H9 (cell line): ENCODE data around the gene ACSM5. TPM values are rescaled to one million over a fixed set of nuclear protein-coding genes. Genes with fewer than 3 reads are reported as not detected.

Experiments used
- DNase-seq: peaks from one replicate; pipeline ENCODE4 v3.0.0-alpha.2; 2017
- H2AFZ ChIP-seq: one replicate; pipeline ENCODE4 v1.6.1; 2013; ENCODE audit warnings: mild to moderate bottlenecking, low read length, control low read depth, moderate library complexity
- H2AK5ac ChIP-seq: 2 replicates; pipeline ENCODE4 v1.6.1; 2013; ENCODE audit warnings: low read length, control low read depth, mixed read lengths; ENCODE audit not compliant: insufficient read length
- H2BK120ac ChIP-seq: one replicate; pipeline ENCODE4 v1.6.1; 2013; ENCODE audit warnings: low read depth, mild to moderate bottlenecking, low read length, control low read depth, inconsistent platforms; ENCODE audit not compliant: poor library complexity, severe bottlenecking
- H2BK12ac ChIP-seq: 2 replicates; pipeline ENCODE4 v1.6.1; 2013; ENCODE audit warnings: low read length, control low read depth, mixed read lengths, low read depth; ENCODE audit not compliant: insufficient read length
- H2BK15ac ChIP-seq: 2 replicates; pipeline ENCODE4 v1.6.1; 2013; ENCODE audit warnings: low read depth, low read length, control low read depth
- H2BK20ac ChIP-seq: one replicate; pipeline ENCODE4 v1.6.1; 2013; ENCODE audit warnings: low read depth, mild to moderate bottlenecking, low read length, control low read depth, inconsistent platforms; ENCODE audit not compliant: poor library complexity, severe bottlenecking
- H2BK5ac ChIP-seq: 2 replicates; pipeline ENCODE4 v1.6.1; 2013; ENCODE audit warnings: low read length, control low read depth, mixed read lengths; ENCODE audit not compliant: insufficient read length
- H3K14ac ChIP-seq: 2 replicates; pipeline ENCODE4 v1.6.1; 2013; ENCODE audit warnings: low read length, control low read depth; ENCODE audit not compliant: insufficient read depth
- H3K18ac ChIP-seq: 2 replicates; pipeline ENCODE4 v1.6.1; 2013; ENCODE audit warnings: low read depth, mild to moderate bottlenecking, mixed read lengths, low read length, control low read depth; ENCODE audit not compliant: insufficient read length
- H3K23ac ChIP-seq: 2 replicates; pipeline ENCODE4 v1.6.1; 2013; ENCODE audit warnings: low read length, control low read depth, mixed read lengths, low read depth; ENCODE audit not compliant: insufficient read length
- H3K23me2 ChIP-seq: 2 replicates; pipeline ENCODE4 v1.6.1; 2013; ENCODE audit warnings: low read depth, mild to moderate bottlenecking, mixed read lengths, low read length, control low read depth; ENCODE audit not compliant: insufficient read length, poor library complexity, severe bottlenecking
- H3K27ac ChIP-seq: 2 replicates; pipeline ENCODE4 v1.5.1; 2013; ENCODE audit warnings: low read length, control low read depth, mixed read lengths, low read depth; ENCODE audit not compliant: insufficient read length
- H3K27me3 ChIP-seq: 2 replicates; pipeline ENCODE4 v1.6.1; 2013; ENCODE audit warnings: low read length, control low read depth, inconsistent platforms; ENCODE audit not compliant: insufficient read depth
- H3K4ac ChIP-seq: 2 replicates; pipeline ENCODE4 v1.6.1; 2013; ENCODE audit warnings: low read depth, mild to moderate bottlenecking, control low read depth, inconsistent platforms, low read length, moderate library complexity
- H3K4me1 ChIP-seq: 2 replicates; pipeline ENCODE4 v1.6.1; 2013; ENCODE audit warnings: low read length, control low read depth, inconsistent platforms; ENCODE audit not compliant: insufficient read depth
- H3K4me2 ChIP-seq: 2 replicates; pipeline ENCODE4 v1.6.1; 2013; ENCODE audit warnings: low read length, control low read depth, mixed read lengths; ENCODE audit not compliant: insufficient read length, insufficient read depth
- H3K56ac ChIP-seq: 2 replicates; pipeline ENCODE4 v1.6.1; 2013; ENCODE audit warnings: low read depth, mild to moderate bottlenecking, mixed read lengths, low read length, control low read depth; ENCODE audit not compliant: insufficient read length
- H3K79me1 ChIP-seq: 2 replicates; pipeline ENCODE4 v1.6.1; 2013; ENCODE audit warnings: low read depth, mild to moderate bottlenecking, moderate library complexity, low read length, control low read depth, inconsistent platforms; ENCODE audit not compliant: insufficient read depth, poor library complexity, severe bottlenecking
- H3K79me2 ChIP-seq: 2 replicates; pipeline ENCODE4 v1.6.1; 2013; ENCODE audit warnings: low read length, control low read depth, inconsistent platforms; ENCODE audit not compliant: insufficient read depth
- H3K9ac ChIP-seq: 2 replicates; pipeline ENCODE4 v1.6.1; 2013; ENCODE audit warnings: low read length, control low read depth, mixed read lengths; ENCODE audit not compliant: insufficient read length; ENCODE audit errors: extremely low read depth
- H3K9me3 ChIP-seq: one replicate; pipeline ENCODE4 v1.6.1; 2013; ENCODE audit warnings: low read depth, low read length, inconsistent platforms; ENCODE audit not compliant: control insufficient read depth
- H3T11ph ChIP-seq: one replicate; pipeline ENCODE4 v1.6.1; 2013; ENCODE audit warnings: mild to moderate bottlenecking, low read length, control low read depth, inconsistent platforms
- H4K20me1 ChIP-seq: one replicate; pipeline ENCODE4 v1.6.1; 2013; ENCODE audit not compliant: control insufficient read depth, insufficient read length, insufficient read depth
- H4K5ac ChIP-seq: 2 replicates; pipeline ENCODE4 v1.6.1; 2013; ENCODE audit warnings: low read depth, mild to moderate bottlenecking, mixed read lengths, low read length, control low read depth; ENCODE audit not compliant: insufficient read length
- H4K8ac ChIP-seq: replicated peaks from 2 replicates; pipeline ENCODE4 v1.6.1; 2013; ENCODE audit warnings: low read length, control low read depth, mixed read lengths, low read depth; ENCODE audit not compliant: insufficient read length
- H4K91ac ChIP-seq: 2 replicates; pipeline ENCODE4 v1.6.1; 2013; ENCODE audit warnings: low read depth, mild to moderate bottlenecking, moderate library complexity, mixed read lengths, low read length, control low read depth; ENCODE audit not compliant: insufficient read length
- H3K27ac Mint-ChIP-seq, 3 experiments: 2 replicates in 2 of 3; 3 replicates in 1 of 3; pipeline ENCODE4 v1.8.0; 2020 to 2021; ENCODE audit warnings: mixed read lengths in 3 of 3, mild to moderate bottlenecking in 1 of 3, moderate library complexity in 1 of 3
- H3K27me3 Mint-ChIP-seq: 2 replicates; pipeline ENCODE4 v1.8.0; 2021; ENCODE audit warnings: low read depth, mild to moderate bottlenecking, moderate library complexity, mixed read lengths
- H3K36me3 Mint-ChIP-seq, 3 experiments: 2 replicates in 2 of 3; 3 replicates in 1 of 3; pipeline ENCODE4 v1.8.0; 2020 to 2021; ENCODE audit warnings: low read depth in 3 of 3, mixed read lengths in 3 of 3; ENCODE audit not compliant: insufficient read depth in 1 of 3
- H3K4me1 Mint-ChIP-seq, 2 experiments: 2 replicates each; pipeline ENCODE4 v1.8.0; 2020; ENCODE audit warnings: mixed read lengths in 2 of 2
- H3K4me3 Mint-ChIP-seq, 2 experiments: 2 replicates in 1 of 2; 3 replicates in 1 of 2; pipeline ENCODE4 v1.8.0; 2020 to 2021; ENCODE audit warnings: mild to moderate bottlenecking in 2 of 2, mixed read lengths in 2 of 2, moderate library complexity in 1 of 2
- H3K9me3 Mint-ChIP-seq, 2 experiments: 2 replicates in 1 of 2; 3 replicates in 1 of 2; pipeline ENCODE4 v1.8.0; 2020; ENCODE audit warnings: mild to moderate bottlenecking in 2 of 2, mixed read lengths in 2 of 2, moderate library complexity in 1 of 2
- WGBS: extraction: QIAGEN DNeasy Blood & Tissue Kit; methylation state at CpG from one replicate; pipeline ENCODE4 v1.1.7; 2013; ENCODE audit warnings: missing lambda C conversion rate, low lambda C conversion rate, mixed read lengths; ENCODE audit not compliant: insufficient read length; ENCODE audit errors: extremely low coverage; 5-methylcytosine and 5-hydroxymethylcytosine counted together
- total RNA-seq: library from RNA; stranded (reverse); gene quantifications from 2 replicates; pipeline ENCODE4 v1.2.1, GENCODE V29; 2021
- TF ChIP-seq, protein P1 (sequence below): fragments of 200-600 bp; sonication (generic); conservative IDR thresholded peaks from 3 replicates; pipeline ENCODE4 v1.8.0; 2021; ENCODE audit warnings: antibody characterized with exemption, mild to moderate bottlenecking

Gene ACSM5
- total RNA-seq, 1 experiment from 2014 or later = not detected

DNA sequence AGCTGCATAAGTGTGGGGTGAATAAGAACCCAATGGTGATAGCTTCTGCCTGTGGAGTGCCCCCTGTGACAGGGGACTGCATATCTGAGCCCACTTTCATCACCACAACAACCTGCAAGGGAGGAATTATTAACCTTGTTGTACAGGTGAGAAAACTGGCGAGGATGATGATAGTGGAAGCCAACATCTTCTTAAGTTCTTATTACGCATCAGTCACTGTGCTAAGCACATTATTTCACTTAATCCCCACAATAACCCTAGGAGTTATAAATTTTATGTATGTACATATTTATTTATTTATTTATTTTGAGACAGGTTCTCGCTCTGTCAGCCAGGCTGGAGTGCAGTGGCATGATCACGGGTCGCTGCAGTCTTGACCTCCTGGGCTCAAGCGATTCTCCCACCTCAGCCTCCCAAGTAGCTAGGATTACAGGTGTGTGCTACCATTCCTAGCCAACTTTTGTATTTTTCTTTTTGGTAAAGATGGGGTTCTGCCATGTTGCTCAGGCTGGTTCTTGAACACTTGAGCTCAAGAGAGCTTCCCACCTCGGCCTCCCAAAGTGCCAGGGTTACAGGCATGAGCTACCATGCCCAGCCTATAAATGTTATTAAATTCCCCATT, 12.4 kb upstream of the ACSM5 start:
- no peak overlapping the region for H2BK5ac ChIP-seq
- H3K23ac ChIP-seq = no peak overlapping the region
- no peak overlapping the region for H4K5ac ChIP-seq
- no peak overlapping the region for H3K4ac ChIP-seq
- H4K8ac ChIP-seq = no peak overlapping the region
- H3K27ac ChIP-seq = no peak overlapping the region
- H3K27me3 Mint-ChIP-seq = no peaks in the 10 kb centered on the region
- no peak overlapping the region for H4K91ac ChIP-seq
- H3K9ac ChIP-seq = no peak overlapping the region
- no peak overlapping the region for H3K4me3 Mint-ChIP-seq
- no peak for DNase-seq
- H3K4me1 Mint-ChIP-seq = peaks cover 4 to 6% of the 10 kb centered on the region in 2 experiments
- no peak overlapping the region for H2BK120ac ChIP-seq
- H2BK20ac ChIP-seq = no peak overlapping the region
- H3K27ac Mint-ChIP-seq = no peak overlapping the region
- H4K20me1 ChIP-seq = no peaks in the 10 kb centered on the region
- H3K79me1 ChIP-seq = no peaks in the 10 kb centered on the region
- H3K4me1 ChIP-seq = no peaks in the 10 kb centered on the region; the same call in 1 of the 2 replicates
- no peak overlapping the region for H2AFZ ChIP-seq
- no peak overlapping the region for H2BK15ac ChIP-seq
- H3K27me3 ChIP-seq = no peaks in the 10 kb centered on the region
- no peaks in the 10 kb centered on the region for H3K36me3 Mint-ChIP-seq
- H3K4me2 ChIP-seq = no peak overlapping the region
- H2AK5ac ChIP-seq = no peak overlapping the region
- H3K56ac ChIP-seq = no peak overlapping the region
- no peak overlapping the region for H3K14ac ChIP-seq
- no peak overlapping the region for H2BK12ac ChIP-seq
- no peaks in the 10 kb centered on the region for H3K23me2 ChIP-seq
- WGBS = no CpG with 5 or more reads among the region's 7 CpGs
- H3T11ph ChIP-seq = no peak overlapping the region
- TF ChIP-seq, protein P1, sequence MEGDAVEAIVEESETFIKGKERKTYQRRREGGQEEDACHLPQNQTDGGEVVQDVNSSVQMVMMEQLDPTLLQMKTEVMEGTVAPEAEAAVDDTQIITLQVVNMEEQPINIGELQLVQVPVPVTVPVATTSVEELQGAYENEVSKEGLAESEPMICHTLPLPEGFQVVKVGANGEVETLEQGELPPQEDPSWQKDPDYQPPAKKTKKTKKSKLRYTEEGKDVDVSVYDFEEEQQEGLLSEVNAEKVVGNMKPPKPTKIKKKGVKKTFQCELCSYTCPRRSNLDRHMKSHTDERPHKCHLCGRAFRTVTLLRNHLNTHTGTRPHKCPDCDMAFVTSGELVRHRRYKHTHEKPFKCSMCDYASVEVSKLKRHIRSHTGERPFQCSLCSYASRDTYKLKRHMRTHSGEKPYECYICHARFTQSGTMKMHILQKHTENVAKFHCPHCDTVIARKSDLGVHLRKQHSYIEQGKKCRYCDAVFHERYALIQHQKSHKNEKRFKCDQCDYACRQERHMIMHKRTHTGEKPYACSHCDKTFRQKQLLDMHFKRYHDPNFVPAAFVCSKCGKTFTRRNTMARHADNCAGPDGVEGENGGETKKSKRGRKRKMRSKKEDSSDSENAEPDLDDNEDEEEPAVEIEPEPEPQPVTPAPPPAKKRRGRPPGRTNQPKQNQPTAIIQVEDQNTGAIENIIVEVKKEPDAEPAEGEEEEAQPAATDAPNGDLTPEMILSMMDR = no peak
- H3K9me3 ChIP-seq = no peaks in the 10 kb centered on the region
- no peaks in the 10 kb centered on the region for H3K9me3 Mint-ChIP-seq
- no peaks in the 10 kb centered on the region for H3K79me2 ChIP-seq
- H3K18ac ChIP-seq = no peak overlapping the region
